HepG2 (cell line): ENCODE results near the gene PRIMA1. TPM values are rescaled to one million over a fixed set of nuclear protein-coding genes. Genes with fewer than 3 reads are reported as not detected.

ENCODE experiments used
- ATAC-seq: fragments of 200-7000 bp; cut with Tn5 transposase; 3 replicates; pipeline ENCODE4 v1.9.1; 2020; ENCODE audit warnings: mild to moderate bottlenecking, moderate library complexity
- BruUV-seq: library from RNA; stranded (reverse); fragments of 400-500 nt; replicated peaks from 2 replicates; lab custom pipeline; 2021; lab: Mats Ljungman, UMichigan
- CTCF ChIA-PET: fragments of 300-600 bp; formaldehyde crosslinking; extraction: SDS; loops from one replicate; lab custom pipeline; 2021; ENCODE audit warnings: low total read pairs, inconsistent platforms, low intra/inter-chr PET ratio; lab: Yijun Ruan, JAX
- POLR2A ChIA-PET: fragments of 350-600 bp; sonication (Branson Sonifier 250); formaldehyde crosslinking; loops from one replicate; lab custom pipeline; 2020; ENCODE audit warnings: antibody characterized with exemption, inconsistent platforms; lab: Yijun Ruan, JAX
- DNase-seq: peaks from one replicate; pipeline ENCODE4 v3.0.0-alpha.2; 2015; ENCODE audit warnings: low spot score
- FAIRE-seq: peaks from 3 replicates; lab custom pipeline; 2011; peaks lifted over from hg19 to GRCh38; lab: Jason Lieb, UNC
- H2AFZ ChIP-seq: one replicate; pipeline ENCODE4 v1.6.1; 2011; ENCODE audit warnings: low read length, inconsistent platforms
- H3K27ac ChIP-seq: fragments of 300-600 bp; 3 replicates; pipeline ENCODE4 v1.8.0; 2011; ENCODE audit warnings: mixed run types, mild to moderate bottlenecking, mixed read lengths, low read length, inconsistent platforms; ENCODE audit not compliant: insufficient read depth; ENCODE audit errors: extremely low read length
- H3K27me3 ChIP-seq, 2 experiments: fragments of 200-600 bp in 1 of 2; 2 replicates in 1 of 2; 3 replicates in 1 of 2; pipeline versions ENCODE4 v1.6.0 to v1.8.0; 2011; ENCODE audit warnings: low read length in 2 of 2, mild to moderate bottlenecking in 2 of 2, moderate library complexity in 2 of 2, inconsistent platforms in 1 of 2; ENCODE audit not compliant: insufficient read depth in 2 of 2, control insufficient read depth in 1 of 2
- H3K36me3 ChIP-seq, 2 experiments: fragments of 200-600 bp in 1 of 2; replicated peaks in 1 of 2; 2 replicates in 1 of 2; 3 replicates in 1 of 2; pipeline versions ENCODE4 v1.5.1 to v1.8.0; 2011; ENCODE audit warnings: low read length in 2 of 2, inconsistent platforms in 1 of 2; ENCODE audit not compliant: insufficient read depth in 2 of 2, control insufficient read depth in 1 of 2
- H3K4me1 ChIP-seq: 2 replicates; pipeline ENCODE4 v1.5.1; 2012; ENCODE audit warnings: low read length, inconsistent platforms; ENCODE audit not compliant: insufficient read depth
- H3K4me2 ChIP-seq: 2 replicates; pipeline ENCODE4 v1.6.0; 2011; ENCODE audit warnings: low read depth, low read length, inconsistent platforms
- H3K4me3 ChIP-seq, 3 experiments: fragments of 200-600 bp in 1 of 3; sonication (generic), shearing (Covaris generic) in 1 of 3; replicated peaks in 1 of 3; 2 replicates each; pipeline ENCODE4 v1.5.1; 2011 to 2016; ENCODE audit warnings: low read length in 3 of 3, inconsistent platforms in 2 of 3, low read depth in 2 of 3, mild to moderate bottlenecking in 2 of 3, control low read depth in 1 of 3, mixed read lengths in 1 of 3; ENCODE audit not compliant: insufficient read depth in 1 of 3
- H3K79me2 ChIP-seq: one replicate; pipeline ENCODE4 v1.6.1; 2011; ENCODE audit warnings: low read length, inconsistent platforms; ENCODE audit not compliant: insufficient read depth
- H3K9ac ChIP-seq: 2 replicates; pipeline ENCODE4 v1.6.0; 2011; ENCODE audit warnings: mild to moderate bottlenecking, low read depth, low read length, inconsistent platforms; ENCODE audit not compliant: insufficient read depth
- H3K9me3 ChIP-seq: 2 replicates; pipeline ENCODE4 v1.5.1; 2012; ENCODE audit warnings: mild to moderate bottlenecking, low read length
- H4K20me1 ChIP-seq: 2 replicates; pipeline ENCODE4 v1.6.0; 2011; ENCODE audit warnings: inconsistent platforms, mild to moderate bottlenecking, low read length, moderate library complexity; ENCODE audit not compliant: insufficient read depth
- ATM ChIP-seq: fragments of 450-650 bp; IDR thresholded peaks from 2 replicates; pipeline ENCODE4 v1.7.1; 2017; ENCODE audit warnings: mild to moderate bottlenecking, borderline replicate concordance
- CREB1 ChIP-seq, 2 experiments: fragments of 450-650 bp in 1 of 2; IDR thresholded peaks; 2 replicates each; pipeline ENCODE4 v1.6.1; 2016 to 2017; ENCODE audit warnings: control low read depth in 1 of 2, mild to moderate bottlenecking in 1 of 2, missing compliant biosample characterization in 1 of 2, missing genetic modification characterization in 1 of 2
- HMGXB4 ChIP-seq, 2 experiments: sonication (generic) in 1 of 2; formaldehyde crosslinking in 1 of 2; IDR thresholded peaks; 2 replicates each; pipeline versions ENCODE4 v1.4.0 to v1.6.1; 2018 to 2020; ENCODE audit warnings: missing genetic modification reagents in 2 of 2, borderline replicate concordance in 1 of 2, low read depth in 1 of 2, mild to moderate bottlenecking in 1 of 2, missing biosample characterization in 1 of 2
- HNF4A ChIP-seq: sonication (generic); formaldehyde crosslinking; IDR thresholded peaks from 2 replicates; pipeline ENCODE4 v1.4.0; 2020; ENCODE audit warnings: missing genetic modification reagents
- NAIF1 ChIP-seq: sonication (generic); formaldehyde crosslinking; IDR thresholded peaks from 2 replicates; pipeline ENCODE4 v1.5.0; 2020; ENCODE audit warnings: mild to moderate bottlenecking, missing genetic modification reagents, borderline replicate concordance
- PRDM4 ChIP-seq: sonication (generic); formaldehyde crosslinking; IDR thresholded peaks from 2 replicates; pipeline ENCODE4 v1.9.0; 2021; ENCODE audit warnings: missing genetic modification reagents, borderline replicate concordance
- REL ChIP-seq: sonication (generic); formaldehyde crosslinking; conservative IDR thresholded peaks from 2 replicates; pipeline ENCODE4 v1.8.0; 2022; ENCODE audit warnings: mild to moderate bottlenecking, missing genetic modification reagents, moderate library complexity
- RXRA ChIP-seq: sonication (generic); formaldehyde crosslinking; IDR thresholded peaks from 2 replicates; pipeline ENCODE4 v1.5.1; 2020; ENCODE audit warnings: missing genetic modification reagents
- ZFY ChIP-seq: sonication (generic); formaldehyde crosslinking; IDR thresholded peaks from 2 replicates; pipeline ENCODE4 v1.4.0; 2020; ENCODE audit warnings: missing genetic modification reagents
- ZNF3 ChIP-seq: IDR thresholded peaks from 2 replicates; pipeline ENCODE4 v1.7.0; 2017; ENCODE audit warnings: inconsistent platforms
- ZNF496 ChIP-seq: sonication (generic); formaldehyde crosslinking; IDR thresholded peaks from 2 replicates; pipeline ENCODE4 v1.8.1; 2023; ENCODE audit warnings: mild to moderate bottlenecking, moderate library complexity, missing genetic modification reagents; ENCODE audit not compliant: insufficient replicate concordance
- ZNF562 ChIP-seq: sonication (generic); formaldehyde crosslinking; IDR thresholded peaks from 2 replicates; pipeline ENCODE4 v1.8.0; 2022; ENCODE audit warnings: missing genetic modification reagents, borderline replicate concordance
- ZNF749 ChIP-seq: sonication (generic); formaldehyde crosslinking; IDR thresholded peaks from 2 replicates; pipeline ENCODE4 v1.8.0; 2022; ENCODE audit warnings: mild to moderate bottlenecking, missing genetic modification reagents, moderate library complexity, borderline replicate concordance
- ZNF75D ChIP-seq: sonication (generic); formaldehyde crosslinking; IDR thresholded peaks from 2 replicates; pipeline ENCODE4 v1.8.1; 2023; ENCODE audit warnings: missing genetic modification reagents, mild to moderate bottlenecking, borderline replicate concordance
- WGBS: methylation state at CpG from one replicate; pipeline ENCODE4 v1.1.6; 2017; ENCODE audit warnings: low lambda C conversion rate; 5-methylcytosine and 5-hydroxymethylcytosine counted together
- in situ Hi-C: cut with HindIII; loops from 2 replicates; pipeline ENCODE4 v1.10.0; 2017; ENCODE audit warnings: low pct_unique_long_range_greater_than_20kb; ENCODE audit not compliant: extremely low pct_ligation_motif_present
- intact Hi-C: fragments of 100-400 bp; cut with micrococcal nuclease; formaldehyde crosslinking; loops from one replicate; pipeline ENCODE4 v1.10.0; 2022; ENCODE audit not compliant: unreplicated experiment
- polyA plus RNA-seq, 8 experiments: library from polyadenylated mRNA; depleted of rRNA in 3 of 8; stranded (reverse) in 7 of 8; unstranded in 1 of 8; fragments of >200 nt; fragmentation: Illumina TruSeq in 4 of 8; extraction: Trizol in 4 of 8; gene quantifications; 2 replicates each; pipeline versions ENCODE4 v1.2.1 to v1.2.3, GENCODE V29; 2011 to 2016; ENCODE audit warnings: low read depth in 4 of 8, missing spikeins in 1 of 8, mixed read lengths in 1 of 8; ENCODE audit not compliant: insufficient read depth in 1 of 8
- total RNA-seq, 5 experiments: library from RNA; depleted of rRNA; stranded (reverse); fragments of >200 nt; fragmentation: Illumina TruSeq; extraction: Trizol; gene quantifications; 2 replicates each; pipeline ENCODE4 v1.2.3, GENCODE V29; 2016; ENCODE audit warnings: low read depth in 1 of 5

Gene PRIMA1
- total and polyA plus RNA-seq, 2 of the 13 experiments (the other 11 are each of a cell fraction or from before 2014, with no cell fraction given), result 2.4 to 3.2 TPM

- H3K4me1 ChIP-seq, result no peaks in the 10 kb centered on the region
- H3K36me3 ChIP-seq, result no peaks in the 10 kb centered on the region
- in situ Hi-C loops (no loop called here), intact Hi-C loops (no loop called here)
- no peak overlapping the region for H3K27ac ChIP-seq
- no peaks in the 10 kb centered on the region for H4K20me1 ChIP-seq
- H3K9ac ChIP-seq, result no peak overlapping the region
- CTCF ChIA-PET, result no interaction called here
- BruUV-seq, result no TSS peak
- ATAC-seq (no peak), DNase-seq (no peak), FAIRE-seq (no peak)
- no peaks in the 10 kb centered on the region for H3K79me2 ChIP-seq
- no peak overlapping the region for H3K4me2 ChIP-seq
- no peak for TF ChIP-seq HNF4A (CRISPR knock-in tag)
- no peak for TF ChIP-seq ATM
- no peak for TF ChIP-seq ZNF562
- TF ChIP-seq REL (CRISPR knock-in tag), result no peak
- H2AFZ ChIP-seq, result no peak overlapping the region
- POLR2A ChIA-PET, result no interaction called here
- H3K9me3 ChIP-seq, result no peaks in the 10 kb centered on the region
- WGBS, result 83% methylated on average over 3 of the region's 9 CpGs
- no peaks in the 10 kb centered on the region for H3K27me3 ChIP-seq
- no peak overlapping the region for H3K4me3 ChIP-seq
These were observed 62.3 kb downstream of the PRIMA1 start for GRCh38 chr14:93725993-93726392.

- no TSS peak for BruUV-seq
- TF ChIP-seq ZNF3 (CRISPR knock-in tag) (no peak), ZNF496 (CRISPR knock-in tag) (no peak), PRDM4 (no peak), HMGXB4 (CRISPR knock-in tag; IDR thresholded peaks at IDR 0.05; ENCODE audit: borderline replicate concordance in 1 of 2, low read depth in 1 of 2) (no peak), CREB1 (IDR thresholded peaks at IDR 0.05) (no peak), CREB1 (CRISPR knock-in tag; IDR thresholded peaks at IDR 0.05) (no peak), ZFY (no peak), NAIF1 (CRISPR knock-in tag) (no peak), RXRA (CRISPR knock-in tag) (no peak), ZNF749 (CRISPR knock-in tag) (no peak), ZNF75D (CRISPR knock-in tag) (no peak)
These were observed 63.2 kb downstream of the PRIMA1 start for GRCh38 chr14:93725002-93725582.

More at GRCh38 chr14:93725002-93725582, 63.2 kb downstream of the PRIMA1 start:
- in situ Hi-C loops (no loop called here), intact Hi-C loops (no loop called here)
- H2AFZ ChIP-seq, result no peak overlapping the region
- no peaks in the 10 kb centered on the region for H4K20me1 ChIP-seq
- no peak overlapping the region for H3K4me3 ChIP-seq
- H3K27me3 ChIP-seq, result no peaks in the 10 kb centered on the region
- POLR2A ChIA-PET, result no interaction called here
- H3K9ac ChIP-seq, result no peak overlapping the region
- H3K4me1 ChIP-seq, result no peaks in the 10 kb centered on the region
- DNase-seq (no peak), ATAC-seq (no peak), FAIRE-seq (no peak)
- H3K79me2 ChIP-seq, result no peaks in the 10 kb centered on the region
- no peak overlapping the region for H3K4me2 ChIP-seq
- no peak overlapping the region for H3K27ac ChIP-seq
- CTCF ChIA-PET, result no interaction called here
- no peaks in the 10 kb centered on the region for H3K36me3 ChIP-seq
- no peaks in the 10 kb centered on the region for H3K9me3 ChIP-seq
- 86% methylated on average over 15 of the region's 21 CpGs for WGBS
